HG02938 (cell line): ENCODE results near the gene CAMP.
"Not testable (repeated sequence)": the region's sequence is repeated elsewhere in the genome, so short reads cannot be mapped to it uniquely, and the experiment has no call there.

Experiments
- ATAC-seq: cut with Tn5 transposase; IDR thresholded peaks from one replicate; pipeline ENCODE4 v1.9.1; 2021; ENCODE audit warnings: mild to moderate bottlenecking, moderate library complexity; ENCODE audit not compliant: unreplicated experiment

CAMP gene

GRCh38 chr3:48248095-48248850, 25.0 kb downstream of the CAMP start:
- ATAC-seq, result no peak

DNA sequence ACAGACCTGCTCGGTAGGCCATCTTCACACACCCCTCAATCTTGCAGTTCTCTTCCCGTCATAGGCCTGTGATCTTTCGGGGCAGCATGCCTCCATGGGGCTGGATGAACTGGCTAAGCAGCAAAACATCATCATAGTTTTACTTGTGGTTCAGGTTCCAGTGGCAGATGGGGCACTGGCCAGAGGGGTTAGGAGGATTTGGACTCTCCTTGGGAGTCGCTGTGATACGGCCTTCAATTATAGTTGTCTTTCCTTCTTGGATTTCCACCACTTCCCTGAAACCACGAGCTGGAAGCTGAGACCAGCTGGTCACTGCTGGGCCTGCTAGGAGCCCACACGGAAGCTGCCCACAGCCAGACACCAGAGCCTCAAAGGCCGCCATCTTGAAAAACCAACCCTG, 33.3 kb downstream of the CAMP start:
- ATAC-seq, result no peak

DNA sequence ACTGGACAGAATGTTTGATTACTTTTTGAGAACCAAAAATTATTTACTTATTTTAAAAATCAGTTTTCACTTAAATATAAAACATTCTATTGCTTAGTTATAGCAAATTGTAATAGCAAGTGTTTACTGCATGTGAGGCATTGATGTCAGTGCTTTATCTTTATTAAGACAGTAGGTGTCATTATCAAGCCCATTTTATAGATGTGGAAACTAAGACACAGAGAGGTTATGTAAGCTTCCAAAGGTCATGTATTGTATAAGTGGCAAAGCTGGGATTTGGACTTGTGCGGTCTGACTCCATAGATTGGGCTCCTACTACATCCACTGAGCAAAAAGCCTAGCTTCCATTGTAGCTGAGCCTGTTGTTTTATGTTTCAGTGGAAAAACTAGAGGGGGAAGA, 35.2 kb downstream of the CAMP start:
- no peak for ATAC-seq

- no peak for ATAC-seq
These were observed 44.5 kb downstream of the CAMP start for GRCh38 chr3:48267782-48268181.

DNA sequence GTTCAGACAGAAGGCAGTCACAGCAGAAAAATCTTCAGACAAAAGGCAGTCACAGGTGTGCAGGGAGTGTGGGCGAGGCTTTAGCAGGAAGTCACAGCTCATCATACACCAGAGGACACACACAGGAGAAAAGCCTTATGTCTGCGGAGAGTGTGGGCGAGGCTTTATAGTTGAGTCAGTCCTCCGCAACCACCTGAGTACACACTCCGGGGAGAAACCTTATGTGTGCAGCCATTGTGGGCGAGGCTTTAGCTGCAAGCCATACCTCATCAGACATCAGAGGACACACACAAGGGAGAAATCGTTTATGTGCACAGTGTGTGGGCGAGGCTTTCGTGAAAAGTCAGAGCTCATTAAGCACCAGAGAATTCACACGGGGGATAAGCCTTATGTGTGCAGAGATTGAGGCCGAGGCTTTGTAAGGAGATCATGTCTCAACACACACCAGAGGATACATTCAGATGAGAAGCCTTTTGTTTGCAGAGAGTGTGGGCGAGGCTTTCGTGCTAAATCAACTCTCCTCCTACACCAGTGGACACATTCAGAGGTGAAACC, 45.2 kb downstream of the CAMP start:
- no peak for ATAC-seq

GRCh38 chr3:48268936-48269561, 45.8 kb downstream of the CAMP start:
- ATAC-seq, result no peak

- no peak for ATAC-seq
These were observed 46.3 kb downstream of the CAMP start for GRCh38 chr3:48269592-48269991.

GRCh38 chr3:48270306-48270705, 47.0 kb downstream of the CAMP start:
- no peak for ATAC-seq

- ATAC-seq, result not testable (repeated sequence)
These were observed 47.9 kb downstream of the CAMP start for GRCh38 chr3:48271223-48271622.

- no peak for ATAC-seq
These were observed 48.6 kb downstream of the CAMP start for GRCh38 chr3:48271763-48272498.

DNA sequence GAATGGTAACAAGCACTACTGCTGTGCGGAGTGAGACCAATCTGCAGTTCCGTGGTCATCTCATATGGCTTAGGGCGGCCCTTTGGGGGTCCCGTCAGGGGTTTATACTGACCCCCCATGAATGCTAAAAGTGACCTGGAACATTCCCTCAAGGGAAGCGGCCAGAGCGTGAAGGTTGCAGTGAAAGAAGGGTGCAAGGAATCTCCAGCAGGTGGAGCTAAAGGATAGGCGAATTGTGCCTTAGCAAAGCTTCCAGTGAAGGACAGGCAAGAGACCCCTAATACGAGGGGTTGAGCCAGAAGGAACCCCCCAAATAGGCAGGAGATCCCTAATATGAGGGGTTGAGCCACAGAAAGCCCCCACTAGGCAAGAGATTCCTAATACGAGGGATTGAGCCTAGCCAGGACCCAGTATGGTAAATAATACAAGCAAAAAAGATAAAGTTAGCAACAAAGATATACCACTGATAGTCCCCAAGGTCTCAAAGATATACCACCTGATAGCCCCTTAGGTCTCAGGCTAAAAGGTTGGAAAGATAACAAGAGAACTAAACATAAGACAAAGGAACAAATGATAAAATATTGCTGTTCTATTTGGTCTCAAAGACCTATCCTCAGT, 50.4 kb downstream of the CAMP start:
- ATAC-seq, result no peak

GRCh38 chr3:48274452-48274851, 51.2 kb downstream of the CAMP start:
- ATAC-seq, result no peak
